B cell (primary cell): ENCODE results near the gene GPT2.

Experiments used
- EZH2 ChIP-seq: IDR thresholded peaks from 2 replicates; pipeline ENCODE4 v1.6.1; 2012; ENCODE audit warnings: borderline replicate concordance, low read depth, mild to moderate bottlenecking, moderate library complexity, low read length; ENCODE audit not compliant: insufficient read depth, poor library complexity, severe bottlenecking
- TF ChIP-seq, protein P1 (sequence below): fragments of 200-600 bp; IDR thresholded peaks from one replicate; pipeline ENCODE4 v1.8.0; 2022; ENCODE audit warnings: antibody characterized with exemption, mild to moderate bottlenecking

DNA sequence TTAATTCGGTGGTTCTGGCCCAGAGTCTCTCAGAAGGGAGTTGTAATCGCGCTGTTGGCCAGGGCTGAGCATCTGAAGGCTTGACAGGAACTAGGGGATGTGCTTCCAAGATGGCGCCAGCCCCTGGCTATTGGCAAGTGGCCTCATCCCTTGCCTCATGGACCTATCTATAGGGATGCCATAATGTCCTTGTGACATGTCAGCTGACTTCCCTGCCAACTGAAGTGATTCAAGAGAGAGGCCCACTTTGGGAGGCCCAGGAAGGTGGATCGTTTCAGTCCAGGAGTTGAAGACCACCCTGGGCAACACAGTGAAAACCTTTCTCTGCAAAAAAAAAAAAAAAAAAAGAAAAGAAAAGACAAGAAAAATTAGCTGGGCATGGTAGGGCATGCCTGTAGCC, 38.2 kb upstream of the GPT2 start:
- TF ChIP-seq, protein P1, sequence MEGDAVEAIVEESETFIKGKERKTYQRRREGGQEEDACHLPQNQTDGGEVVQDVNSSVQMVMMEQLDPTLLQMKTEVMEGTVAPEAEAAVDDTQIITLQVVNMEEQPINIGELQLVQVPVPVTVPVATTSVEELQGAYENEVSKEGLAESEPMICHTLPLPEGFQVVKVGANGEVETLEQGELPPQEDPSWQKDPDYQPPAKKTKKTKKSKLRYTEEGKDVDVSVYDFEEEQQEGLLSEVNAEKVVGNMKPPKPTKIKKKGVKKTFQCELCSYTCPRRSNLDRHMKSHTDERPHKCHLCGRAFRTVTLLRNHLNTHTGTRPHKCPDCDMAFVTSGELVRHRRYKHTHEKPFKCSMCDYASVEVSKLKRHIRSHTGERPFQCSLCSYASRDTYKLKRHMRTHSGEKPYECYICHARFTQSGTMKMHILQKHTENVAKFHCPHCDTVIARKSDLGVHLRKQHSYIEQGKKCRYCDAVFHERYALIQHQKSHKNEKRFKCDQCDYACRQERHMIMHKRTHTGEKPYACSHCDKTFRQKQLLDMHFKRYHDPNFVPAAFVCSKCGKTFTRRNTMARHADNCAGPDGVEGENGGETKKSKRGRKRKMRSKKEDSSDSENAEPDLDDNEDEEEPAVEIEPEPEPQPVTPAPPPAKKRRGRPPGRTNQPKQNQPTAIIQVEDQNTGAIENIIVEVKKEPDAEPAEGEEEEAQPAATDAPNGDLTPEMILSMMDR, result no peak
- no peak for TF ChIP-seq EZH2
